ENCODE results near the gene NFATC1.

DNA sequence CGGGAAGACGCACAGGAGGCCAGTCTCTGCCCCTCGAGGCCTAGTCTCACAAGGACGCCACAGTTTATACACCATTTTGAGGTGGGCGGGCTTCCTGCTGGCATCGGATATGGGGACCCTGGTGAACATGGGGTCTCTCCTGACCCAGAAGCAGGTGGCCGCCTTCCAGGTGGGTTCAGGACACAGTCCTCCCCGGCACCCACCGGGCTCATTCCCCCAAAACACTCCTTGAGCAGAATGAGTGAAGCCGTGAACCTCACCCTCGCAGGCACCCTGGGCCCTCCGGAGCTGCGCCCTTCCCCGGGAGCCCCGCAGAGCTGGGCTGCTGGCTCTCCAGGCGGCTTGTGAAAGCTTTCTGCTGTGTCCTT, 6.5 kb downstream of the NFATC1 start:
- TF ChIP-seq GATA3 (IDR thresholded peaks at IDR 0.05; ENCODE audit: low read depth, low read length) (no peak), GATA2 (IDR thresholded peaks at IDR 0.05; ENCODE audit: low read depth, low read length) (no peak)

All from SH-SY5Y (cell line).